Measurements from ENCODE around the gene TC2N. TPM values are rescaled to one million over a fixed set of nuclear protein-coding genes. Genes with fewer than 3 reads are reported as not detected.

Gene TC2N
- total and polyA plus RNA-seq, 4 donors: 0.62 to 6.4 (median 1.6) TPM

DNA sequence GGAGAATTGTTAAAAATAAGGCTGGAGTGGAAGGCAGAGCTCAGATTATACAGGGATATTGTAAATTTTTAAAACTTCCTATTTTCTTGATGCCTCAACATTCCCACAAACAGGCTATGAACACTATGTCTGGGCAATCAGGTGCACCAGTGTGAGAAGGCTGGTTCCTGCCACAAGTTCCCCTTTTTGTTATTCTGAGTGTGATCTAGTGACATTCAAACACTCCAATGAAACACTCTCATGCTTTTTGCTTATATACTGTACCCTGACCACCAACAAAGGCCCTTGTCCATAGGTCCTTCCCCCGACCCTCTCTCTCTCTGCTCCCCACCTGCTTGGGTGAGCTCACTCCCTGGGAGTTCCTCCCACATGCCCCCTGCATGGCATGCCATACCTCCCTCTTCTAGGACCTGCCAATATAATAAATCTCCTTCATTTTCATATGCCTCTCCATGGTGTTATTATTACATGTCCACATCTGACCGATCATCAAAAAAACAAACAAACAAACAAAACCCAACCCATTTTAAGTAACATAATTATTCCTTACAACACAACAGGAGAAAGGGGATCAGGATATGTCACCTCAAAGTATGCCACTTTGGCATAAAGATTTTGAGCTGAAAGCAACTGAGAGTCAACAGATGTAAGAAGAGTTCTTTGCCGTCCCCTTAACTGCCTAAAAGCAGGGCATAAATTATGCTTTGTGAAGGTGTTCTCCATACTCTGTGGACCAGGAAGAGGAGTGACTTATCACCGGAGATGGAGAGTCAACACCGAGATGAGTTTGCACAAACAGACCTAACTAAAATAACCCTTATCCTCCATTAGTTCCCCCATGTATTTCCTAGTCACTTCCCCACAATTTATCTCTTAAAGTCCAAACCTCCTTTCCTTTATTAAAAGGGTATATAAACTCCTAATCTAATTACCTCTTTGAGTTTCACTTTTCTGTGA, 92.9 kb downstream of the TC2N start:
- H3K4me3 ChIP-seq (ENCODE audit: low read depth in 1 of 3, low read length in 3 of 3): no peak overlapping the region
- no peak for DNase-seq (ENCODE audit: low spot score)
- no peak overlapping the region for H3K9ac ChIP-seq (ENCODE audit: low read depth in 1 of 2, low read length in 2 of 2)
- no peak overlapping the region for H3K27ac ChIP-seq (ENCODE audit: low read depth in 1 of 2, low read length in 2 of 2)
- peaks cover 0 to 4% (median 0%) of the 10 kb centered on the region in 4 donors for H3K27me3 ChIP-seq (ENCODE audit: control insufficient read depth in 4 of 4, insufficient read depth in 4 of 4, low read length in 3 of 4)
- H3K9me3 ChIP-seq (ENCODE audit: control insufficient read depth in 4 of 4, low read length in 3 of 4): no peaks in the 10 kb centered on the region
- no peaks in the 10 kb centered on the region for H3K36me3 ChIP-seq (ENCODE audit: control insufficient read depth in 4 of 4, insufficient read depth in 3 of 4, low read depth in 1 of 4, low read length in 3 of 4)
- no peak for TF ChIP-seq NR2F2 (IDR thresholded peaks at IDR 0.05)
- TF ChIP-seq HNF4G (IDR thresholded peaks at IDR 0.05): no peak
- TF ChIP-seq MAX (IDR thresholded peaks at IDR 0.05): no peak
- TF ChIP-seq RAD21 (IDR thresholded peaks at IDR 0.05): no peak
- TF ChIP-seq, protein P1, sequence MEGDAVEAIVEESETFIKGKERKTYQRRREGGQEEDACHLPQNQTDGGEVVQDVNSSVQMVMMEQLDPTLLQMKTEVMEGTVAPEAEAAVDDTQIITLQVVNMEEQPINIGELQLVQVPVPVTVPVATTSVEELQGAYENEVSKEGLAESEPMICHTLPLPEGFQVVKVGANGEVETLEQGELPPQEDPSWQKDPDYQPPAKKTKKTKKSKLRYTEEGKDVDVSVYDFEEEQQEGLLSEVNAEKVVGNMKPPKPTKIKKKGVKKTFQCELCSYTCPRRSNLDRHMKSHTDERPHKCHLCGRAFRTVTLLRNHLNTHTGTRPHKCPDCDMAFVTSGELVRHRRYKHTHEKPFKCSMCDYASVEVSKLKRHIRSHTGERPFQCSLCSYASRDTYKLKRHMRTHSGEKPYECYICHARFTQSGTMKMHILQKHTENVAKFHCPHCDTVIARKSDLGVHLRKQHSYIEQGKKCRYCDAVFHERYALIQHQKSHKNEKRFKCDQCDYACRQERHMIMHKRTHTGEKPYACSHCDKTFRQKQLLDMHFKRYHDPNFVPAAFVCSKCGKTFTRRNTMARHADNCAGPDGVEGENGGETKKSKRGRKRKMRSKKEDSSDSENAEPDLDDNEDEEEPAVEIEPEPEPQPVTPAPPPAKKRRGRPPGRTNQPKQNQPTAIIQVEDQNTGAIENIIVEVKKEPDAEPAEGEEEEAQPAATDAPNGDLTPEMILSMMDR (IDR thresholded peaks at IDR 0.05; ENCODE audit: low read depth, low read length, missing input control): no peak
- TF ChIP-seq GABPA (IDR thresholded peaks at IDR 0.05 in 1 of 2, conservative IDR thresholded peaks at IDR 0.05 in 1 of 2): no peak
- no peak for TF ChIP-seq YY1 (IDR thresholded peaks at IDR 0.05)
- TF ChIP-seq JUND (IDR thresholded peaks at IDR 0.05): no peak
- no peak for TF ChIP-seq EGR1 (IDR thresholded peaks at IDR 0.05; ENCODE audit: low read depth in 2 of 2)
- TF ChIP-seq SP1 (IDR thresholded peaks at IDR 0.05): no peak
- H3K4me1 ChIP-seq (ENCODE audit: control insufficient read depth in 4 of 4, insufficient read depth in 4 of 4, low read length in 3 of 4): no peaks in the 10 kb centered on the region
- WGBS: 69% methylated on average over 5 of the region's 5 CpGs

GRCh38 chr14:91770185-91770584, 97.2 kb downstream of the TC2N start:
- TF ChIP-seq EGR1 (IDR thresholded peaks at IDR 0.05; ENCODE audit: low read depth in 2 of 2) (no peak), HNF4G (IDR thresholded peaks at IDR 0.05) (no peak), HNF4A (conservative IDR thresholded peaks at IDR 0.05) (no peak), SP1 (IDR thresholded peaks at IDR 0.05) (no peak), NR2F2 (IDR thresholded peaks at IDR 0.05) (no peak), RAD21 (IDR thresholded peaks at IDR 0.05) (no peak), MAX (IDR thresholded peaks at IDR 0.05) (no peak), TAF1 (conservative IDR thresholded peaks at IDR 0.05) (no peak), RXRA (IDR thresholded peaks at IDR 0.05) (no peak), FOXA2 (IDR thresholded peaks at IDR 0.05) (no peak), YY1 (IDR thresholded peaks at IDR 0.05) (no peak), FOXA1 (IDR thresholded peaks at IDR 0.05) (no peak)
- TF ChIP-seq, protein P2, sequence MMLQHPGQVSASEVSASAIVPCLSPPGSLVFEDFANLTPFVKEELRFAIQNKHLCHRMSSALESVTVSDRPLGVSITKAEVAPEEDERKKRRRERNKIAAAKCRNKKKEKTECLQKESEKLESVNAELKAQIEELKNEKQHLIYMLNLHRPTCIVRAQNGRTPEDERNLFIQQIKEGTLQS (IDR thresholded peaks at IDR 0.05): no peak
- no peaks in the 10 kb centered on the region for H3K9me3 ChIP-seq (ENCODE audit: control insufficient read depth in 4 of 4, low read length in 3 of 4)
- H3K27ac ChIP-seq (ENCODE audit: low read depth in 1 of 2, low read length in 2 of 2): no peak overlapping the region
- H3K9ac ChIP-seq (ENCODE audit: low read depth in 1 of 2, low read length in 2 of 2): no peak overlapping the region
- H3K36me3 ChIP-seq (ENCODE audit: control insufficient read depth in 4 of 4, insufficient read depth in 3 of 4, low read depth in 1 of 4, low read length in 3 of 4): no peaks in the 10 kb centered on the region
- DNase-seq (ENCODE audit: low spot score): no peak
- no peaks in the 10 kb centered on the region for H3K4me1 ChIP-seq (ENCODE audit: control insufficient read depth in 4 of 4, insufficient read depth in 4 of 4, low read length in 3 of 4)
- 87% methylated on average over 2 of the region's 2 CpGs for WGBS
- H3K4me3 ChIP-seq (ENCODE audit: low read depth in 1 of 3, low read length in 3 of 3): no peak overlapping the region
- H3K27me3 ChIP-seq (ENCODE audit: control insufficient read depth in 4 of 4, insufficient read depth in 4 of 4, low read length in 3 of 4): no peaks in the 10 kb centered on the region
